ENCODE data around the gene CFAP43.
"Not testable (repeated sequence)": the region's sequence is repeated elsewhere in the genome, so short reads cannot be mapped to it uniquely, and the experiment has no call there.

Gene CFAP43

DNA sequence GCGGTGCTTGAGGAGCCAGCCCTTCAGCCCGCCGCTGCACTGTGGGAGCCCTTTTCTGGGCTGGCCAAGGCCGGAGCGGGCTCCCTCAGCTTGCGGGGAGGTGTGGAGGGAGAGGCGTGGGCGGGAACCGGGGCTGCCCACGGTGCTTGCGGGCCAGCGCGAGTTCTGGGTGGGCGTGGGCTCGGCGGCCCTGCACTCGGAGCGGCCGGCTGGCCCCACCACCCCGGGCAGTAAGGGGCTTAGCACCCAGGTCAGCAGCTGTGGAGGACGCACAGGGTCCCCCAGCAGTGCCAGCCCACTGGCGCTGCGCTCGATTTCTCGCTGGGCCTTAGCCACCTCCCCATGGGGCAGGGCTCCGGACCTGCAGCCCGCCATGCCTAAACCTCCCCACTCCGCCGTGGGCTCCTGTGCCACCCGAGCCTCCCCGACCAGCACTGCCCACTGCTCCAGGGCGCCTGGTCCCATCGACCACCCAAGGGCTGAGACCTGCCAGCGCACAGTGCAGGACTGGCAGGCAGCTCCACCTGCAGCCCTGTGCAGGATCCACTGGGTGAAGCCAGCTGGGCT, 13.0 kb upstream of the CFAP43 start:
- TF ChIP-seq ZFP3 (CRISPR knock-in tag; IDR thresholded peaks at IDR 0.05): no peak

DNA sequence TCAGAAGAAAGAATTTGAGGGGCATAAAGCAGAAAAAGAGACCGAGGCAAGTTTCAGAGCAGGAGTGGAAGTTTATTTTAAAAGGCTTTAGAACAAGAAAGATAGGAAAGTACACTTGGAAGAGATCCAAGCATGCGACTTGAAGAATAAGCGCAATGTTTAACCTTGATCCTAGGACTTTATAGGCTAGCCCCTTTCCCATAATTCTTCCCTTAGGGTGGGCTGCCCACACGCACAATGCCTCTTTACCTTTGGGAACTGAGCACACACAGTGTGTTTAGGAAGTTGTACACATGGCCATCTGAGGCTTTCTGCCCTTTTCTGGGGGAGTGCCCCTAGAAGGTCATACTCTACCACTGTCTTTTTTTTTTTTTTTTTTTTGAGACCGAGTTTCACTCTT, 11.3 kb upstream of the CFAP43 start:
- TF ChIP-seq TCF4 (CRISPR knock-in tag; IDR thresholded peaks at IDR 0.05; ENCODE audit: borderline replicate concordance) (no peak), SNAI2 (CRISPR knock-in tag; IDR thresholded peaks at IDR 0.05) (no peak), ZNF565 (CRISPR knock-in tag; conservative IDR thresholded peaks at IDR 0.05; ENCODE audit: low read depth) (no peak), CSDC2 (CRISPR knock-in tag; IDR thresholded peaks at IDR 0.05) (no peak), PPARA (CRISPR knock-in tag; IDR thresholded peaks at IDR 0.05; ENCODE audit: borderline replicate concordance) (no peak), ZNF8 (CRISPR knock-in tag; IDR thresholded peaks at IDR 0.05) (no peak), OSR1 (CRISPR knock-in tag; IDR thresholded peaks at IDR 0.05) (no peak), ZNF70 (CRISPR knock-in tag; IDR thresholded peaks at IDR 0.05) (no peak), ZFP3 (CRISPR knock-in tag; IDR thresholded peaks at IDR 0.05) (no peak), GLIS3 (CRISPR knock-in tag; IDR thresholded peaks at IDR 0.05) (no peak), BACH2 (CRISPR knock-in tag; IDR thresholded peaks at IDR 0.05; ENCODE audit: borderline replicate concordance) (no peak), ZC3H10 (CRISPR knock-in tag; IDR thresholded peaks at IDR 0.05) (no peak), RARB (CRISPR knock-in tag; IDR thresholded peaks at IDR 0.05) (no peak)
- TF ChIP-seq, protein P1, sequence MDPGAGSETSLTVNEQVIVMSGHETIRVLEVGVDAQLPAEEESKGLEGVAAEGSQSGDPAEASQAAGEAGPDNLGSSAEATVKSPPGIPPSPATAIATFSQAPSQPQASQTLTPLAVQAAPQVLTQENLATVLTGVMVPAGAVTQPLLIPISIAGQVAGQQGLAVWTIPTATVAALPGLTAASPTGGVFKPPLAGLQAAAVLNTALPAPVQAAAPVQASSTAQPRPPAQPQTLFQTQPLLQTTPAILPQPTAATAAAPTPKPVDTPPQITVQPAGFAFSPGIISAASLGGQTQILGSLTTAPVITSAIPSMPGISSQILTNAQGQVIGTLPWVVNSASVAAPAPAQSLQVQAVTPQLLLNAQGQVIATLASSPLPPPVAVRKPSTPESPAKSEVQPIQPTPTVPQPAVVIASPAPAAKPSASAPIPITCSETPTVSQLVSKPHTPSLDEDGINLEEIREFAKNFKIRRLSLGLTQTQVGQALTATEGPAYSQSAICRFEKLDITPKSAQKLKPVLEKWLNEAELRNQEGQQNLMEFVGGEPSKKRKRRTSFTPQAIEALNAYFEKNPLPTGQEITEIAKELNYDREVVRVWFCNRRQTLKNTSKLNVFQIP (CRISPR knock-in tag; IDR thresholded peaks at IDR 0.05; ENCODE audit: borderline replicate concordance, low read depth): no peak
- TF ChIP-seq, protein P2, sequence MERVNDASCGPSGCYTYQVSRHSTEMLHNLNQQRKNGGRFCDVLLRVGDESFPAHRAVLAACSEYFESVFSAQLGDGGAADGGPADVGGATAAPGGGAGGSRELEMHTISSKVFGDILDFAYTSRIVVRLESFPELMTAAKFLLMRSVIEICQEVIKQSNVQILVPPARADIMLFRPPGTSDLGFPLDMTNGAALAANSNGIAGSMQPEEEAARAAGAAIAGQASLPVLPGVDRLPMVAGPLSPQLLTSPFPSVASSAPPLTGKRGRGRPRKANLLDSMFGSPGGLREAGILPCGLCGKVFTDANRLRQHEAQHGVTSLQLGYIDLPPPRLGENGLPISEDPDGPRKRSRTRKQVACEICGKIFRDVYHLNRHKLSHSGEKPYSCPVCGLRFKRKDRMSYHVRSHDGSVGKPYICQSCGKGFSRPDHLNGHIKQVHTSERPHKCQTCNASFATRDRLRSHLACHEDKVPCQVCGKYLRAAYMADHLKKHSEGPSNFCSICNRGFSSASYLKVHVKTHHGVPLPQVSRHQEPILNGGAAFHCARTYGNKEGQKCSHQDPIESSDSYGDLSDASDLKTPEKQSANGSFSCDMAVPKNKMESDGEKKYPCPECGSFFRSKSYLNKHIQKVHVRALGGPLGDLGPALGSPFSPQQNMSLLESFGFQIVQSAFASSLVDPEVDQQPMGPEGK (CRISPR knock-in tag; IDR thresholded peaks at IDR 0.05; ENCODE audit: borderline replicate concordance): no peak
- TF ChIP-seq, protein P3, sequence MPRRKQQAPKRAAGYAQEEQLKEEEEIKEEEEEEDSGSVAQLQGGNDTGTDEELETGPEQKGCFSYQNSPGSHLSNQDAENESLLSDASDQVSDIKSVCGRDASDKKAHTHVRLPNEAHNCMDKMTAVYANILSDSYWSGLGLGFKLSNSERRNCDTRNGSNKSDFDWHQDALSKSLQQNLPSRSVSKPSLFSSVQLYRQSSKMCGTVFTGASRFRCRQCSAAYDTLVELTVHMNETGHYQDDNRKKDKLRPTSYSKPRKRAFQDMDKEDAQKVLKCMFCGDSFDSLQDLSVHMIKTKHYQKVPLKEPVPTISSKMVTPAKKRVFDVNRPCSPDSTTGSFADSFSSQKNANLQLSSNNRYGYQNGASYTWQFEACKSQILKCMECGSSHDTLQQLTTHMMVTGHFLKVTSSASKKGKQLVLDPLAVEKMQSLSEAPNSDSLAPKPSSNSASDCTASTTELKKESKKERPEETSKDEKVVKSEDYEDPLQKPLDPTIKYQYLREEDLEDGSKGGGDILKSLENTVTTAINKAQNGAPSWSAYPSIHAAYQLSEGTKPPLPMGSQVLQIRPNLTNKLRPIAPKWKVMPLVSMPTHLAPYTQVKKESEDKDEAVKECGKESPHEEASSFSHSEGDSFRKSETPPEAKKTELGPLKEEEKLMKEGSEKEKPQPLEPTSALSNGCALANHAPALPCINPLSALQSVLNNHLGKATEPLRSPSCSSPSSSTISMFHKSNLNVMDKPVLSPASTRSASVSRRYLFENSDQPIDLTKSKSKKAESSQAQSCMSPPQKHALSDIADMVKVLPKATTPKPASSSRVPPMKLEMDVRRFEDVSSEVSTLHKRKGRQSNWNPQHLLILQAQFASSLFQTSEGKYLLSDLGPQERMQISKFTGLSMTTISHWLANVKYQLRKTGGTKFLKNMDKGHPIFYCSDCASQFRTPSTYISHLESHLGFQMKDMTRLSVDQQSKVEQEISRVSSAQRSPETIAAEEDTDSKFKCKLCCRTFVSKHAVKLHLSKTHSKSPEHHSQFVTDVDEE (CRISPR knock-in tag; IDR thresholded peaks at IDR 0.05): no peak
- no peak for ATAC-seq

More for the DNA sequence above, 13.0 kb upstream of the CFAP43 start:
- no peak for ATAC-seq

DNA sequence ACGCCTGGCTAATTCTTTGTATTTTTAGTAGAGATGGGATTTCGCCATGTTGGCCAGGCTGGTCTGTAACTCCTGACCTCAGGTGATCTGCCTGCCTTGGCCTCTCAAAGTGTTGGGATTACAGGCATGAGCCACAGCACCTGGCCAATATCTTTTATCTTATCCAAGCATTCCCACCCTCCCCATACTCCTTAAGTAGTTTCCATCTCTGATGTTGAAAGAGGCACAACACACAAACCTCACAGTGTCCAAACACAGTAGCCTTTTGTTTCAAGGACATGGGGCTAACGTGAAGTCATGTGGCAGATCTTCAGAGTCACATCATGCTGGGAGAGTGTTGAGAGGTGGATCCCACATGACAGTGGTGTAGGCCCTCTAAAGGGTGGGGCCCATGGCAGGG, 10.8 kb upstream of the CFAP43 start:
- ATAC-seq: not testable (repeated sequence)

DNA sequence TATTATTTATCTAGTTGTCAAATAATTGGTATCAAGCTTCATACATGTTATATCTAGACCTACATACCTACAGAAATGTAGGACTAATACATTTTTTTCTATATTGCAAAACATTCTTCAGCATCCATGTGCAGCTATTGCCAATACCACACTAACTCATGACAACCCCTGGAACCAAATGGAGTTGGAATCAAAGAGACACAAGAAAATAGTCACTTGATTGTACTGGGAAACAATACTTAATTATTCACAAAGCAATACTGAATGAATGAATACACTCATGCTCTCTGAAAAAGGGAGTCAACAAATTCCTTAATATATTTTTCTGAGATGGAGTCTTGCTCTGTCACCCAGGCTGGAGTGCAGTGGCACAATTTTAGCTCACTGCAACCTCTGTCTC, 10.4 kb upstream of the CFAP43 start:
- ATAC-seq: no peak
- TF ChIP-seq ZNF70 (CRISPR knock-in tag; IDR thresholded peaks at IDR 0.05): no peak
- TF ChIP-seq, protein P4, sequence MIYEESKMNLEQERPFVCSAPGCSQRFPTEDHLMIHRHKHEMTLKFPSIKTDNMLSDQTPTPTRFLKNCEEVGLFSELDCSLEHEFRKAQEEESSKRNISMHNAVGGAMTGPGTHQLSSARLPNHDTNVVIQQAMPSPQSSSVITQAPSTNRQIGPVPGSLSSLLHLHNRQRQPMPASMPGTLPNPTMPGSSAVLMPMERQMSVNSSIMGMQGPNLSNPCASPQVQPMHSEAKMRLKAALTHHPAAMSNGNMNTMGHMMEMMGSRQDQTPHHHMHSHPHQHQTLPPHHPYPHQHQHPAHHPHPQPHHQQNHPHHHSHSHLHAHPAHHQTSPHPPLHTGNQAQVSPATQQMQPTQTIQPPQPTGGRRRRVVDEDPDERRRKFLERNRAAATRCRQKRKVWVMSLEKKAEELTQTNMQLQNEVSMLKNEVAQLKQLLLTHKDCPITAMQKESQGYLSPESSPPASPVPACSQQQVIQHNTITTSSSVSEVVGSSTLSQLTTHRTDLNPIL (CRISPR knock-in tag; IDR thresholded peaks at IDR 0.05; ENCODE audit: low read depth): no peak
- TF ChIP-seq, protein P3 (CRISPR knock-in tag; IDR thresholded peaks at IDR 0.05): no peak
- TF ChIP-seq PPARA (CRISPR knock-in tag; IDR thresholded peaks at IDR 0.05; ENCODE audit: borderline replicate concordance): no peak
- no peak for TF ChIP-seq ZNF8 (CRISPR knock-in tag; IDR thresholded peaks at IDR 0.05)
- TF ChIP-seq, protein P1 (CRISPR knock-in tag; IDR thresholded peaks at IDR 0.05; ENCODE audit: borderline replicate concordance, low read depth): no peak
- no peak for TF ChIP-seq TOX (CRISPR knock-in tag; IDR thresholded peaks at IDR 0.05; ENCODE audit: borderline replicate concordance)
- no peak for TF ChIP-seq ZFP30 (CRISPR knock-in tag; IDR thresholded peaks at IDR 0.05)
- no peak for TF ChIP-seq ZC3H10 (CRISPR knock-in tag; IDR thresholded peaks at IDR 0.05)
- no peak for TF ChIP-seq ZNF565 (CRISPR knock-in tag; conservative IDR thresholded peaks at IDR 0.05; ENCODE audit: low read depth)
- TF ChIP-seq RARB (CRISPR knock-in tag; IDR thresholded peaks at IDR 0.05): no peak
- no peak for TF ChIP-seq ISL1 (CRISPR knock-in tag; IDR thresholded peaks at IDR 0.05)
- TF ChIP-seq, protein P5, sequence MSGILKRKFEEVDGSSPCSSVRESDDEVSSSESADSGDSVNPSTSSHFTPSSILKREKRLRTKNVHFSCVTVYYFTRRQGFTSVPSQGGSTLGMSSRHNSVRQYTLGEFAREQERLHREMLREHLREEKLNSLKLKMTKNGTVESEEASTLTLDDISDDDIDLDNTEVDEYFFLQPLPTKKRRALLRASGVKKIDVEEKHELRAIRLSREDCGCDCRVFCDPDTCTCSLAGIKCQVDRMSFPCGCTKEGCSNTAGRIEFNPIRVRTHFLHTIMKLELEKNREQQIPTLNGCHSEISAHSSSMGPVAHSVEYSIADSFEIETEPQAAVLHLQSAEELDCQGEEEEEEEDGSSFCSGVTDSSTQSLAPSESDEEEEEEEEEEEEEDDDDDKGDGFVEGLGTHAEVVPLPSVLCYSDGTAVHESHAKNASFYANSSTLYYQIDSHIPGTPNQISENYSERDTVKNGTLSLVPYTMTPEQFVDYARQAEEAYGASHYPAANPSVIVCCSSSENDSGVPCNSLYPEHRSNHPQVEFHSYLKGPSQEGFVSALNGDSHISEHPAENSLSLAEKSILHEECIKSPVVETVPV (CRISPR knock-in tag; IDR thresholded peaks at IDR 0.05): no peak
- no peak for TF ChIP-seq GLIS3 (CRISPR knock-in tag; IDR thresholded peaks at IDR 0.05)
- no peak for TF ChIP-seq ZFP3 (CRISPR knock-in tag; IDR thresholded peaks at IDR 0.05)
- no peak for TF ChIP-seq ESRRG (CRISPR knock-in tag; IDR thresholded peaks at IDR 0.05)
